IPS-11a (cell line): Measurements from ENCODE around the gene NFIX.
A peak's percentile ranks its signal among the peaks of the same experiment; 100 is the strongest.
"Not testable (repeated sequence)": the region's sequence is repeated elsewhere in the genome, so short reads cannot be mapped to it uniquely, and the experiment has no call there.

Experiments
- H3K4me3 ChIP-seq: one replicate; pipeline ENCODE4 v1.5.1; 2013; ENCODE audit warnings: low read depth, low read length, control low read depth

NFIX gene

GRCh38 chr19:12994701-12995595 is at the start of gene NFIX:
NFIX (plus strand) TSS chr19:12995475; CDS start chr19:12995838, 363 bp downstream.
- H3K4me3 ChIP-seq = peak within 1 kb of the TSS; percentile 35

GRCh38 chr19:12945479-12946091 is 49.7 kb upstream of the NFIX start, which contains the start of gene RAD23A:
RAD23A (plus strand) TSS chr19:12945862; CDS start chr19:12945949, 87 bp downstream.
- H3K4me3 ChIP-seq = peak within 1 kb of the TSS; percentile 80

GRCh38 chr19:12946092-12946721 is 49.1 kb upstream of the NFIX start:
- H3K4me3 ChIP-seq = peak overlapping the region; percentile 80

GRCh38 chr19:12946731-12947496 is 48.4 kb upstream of the NFIX start:
- H3K4me3 ChIP-seq = peak overlapping the region; percentile 80

GRCh38 chr19:12947702-12948611 is 47.3 kb upstream of the NFIX start:
- no peak overlapping the region for H3K4me3 ChIP-seq

GRCh38 chr19:12948612-12949362 is 46.5 kb upstream of the NFIX start:
- H3K4me3 ChIP-seq = no peak overlapping the region

GRCh38 chr19:12949363-12950283 is 45.7 kb upstream of the NFIX start:
- H3K4me3 ChIP-seq = no peak overlapping the region

GRCh38 chr19:12952050-12952449 is 43.2 kb upstream of the NFIX start:
- not testable (repeated sequence) for H3K4me3 ChIP-seq

GRCh38 chr19:12952488-12953137 is 42.7 kb upstream of the NFIX start:
- H3K4me3 ChIP-seq = no peak overlapping the region

GRCh38 chr19:12953138-12953798 is 42.0 kb upstream of the NFIX start:
- no peak overlapping the region for H3K4me3 ChIP-seq

GRCh38 chr19:12953799-12954611 is 41.3 kb upstream of the NFIX start:
- H3K4me3 ChIP-seq = no peak overlapping the region

- H3K4me3 ChIP-seq = no peak overlapping the region
Observed at GRCh38 chr19:12954612-12954962, 40.7 kb upstream of the NFIX start.

GRCh38 chr19:12955575-12955974 is 39.7 kb upstream of the NFIX start:
- not testable (repeated sequence) for H3K4me3 ChIP-seq

- peak overlapping the region; percentile 99 for H3K4me3 ChIP-seq
Observed at GRCh38 chr19:12955996-12956395, 39.3 kb upstream of the NFIX start.

- H3K4me3 ChIP-seq = peak within 1 kb of the TSS; percentile 99
Observed at GRCh38 chr19:12956446-12957388, 38.6 kb upstream of the NFIX start, which contains the start of gene GADD45GIP1. GADD45GIP1 (minus strand) TSS chr19:12957223; CDS start chr19:12957212, 11 bp downstream.
